GM21576 (cell line): ENCODE data around the gene PRSS16.
"Not testable (repeated sequence)": the region's sequence is repeated elsewhere in the genome, so short reads cannot be mapped to it uniquely, and the experiment has no call there.

Experiments used
- ATAC-seq: cut with Tn5 transposase; IDR thresholded peaks from one replicate; pipeline ENCODE4 v1.9.1; 2021; ENCODE audit warnings: mild to moderate bottlenecking, moderate library complexity; ENCODE audit not compliant: unreplicated experiment

Gene PRSS16

GRCh38 chr6:27247133-27247836, at the start of gene PRSS16:
PRSS16 (plus strand) TSS chr6:27247701; CDS start chr6:27247738, 37 bp downstream.
- no peak for ATAC-seq

DNA sequence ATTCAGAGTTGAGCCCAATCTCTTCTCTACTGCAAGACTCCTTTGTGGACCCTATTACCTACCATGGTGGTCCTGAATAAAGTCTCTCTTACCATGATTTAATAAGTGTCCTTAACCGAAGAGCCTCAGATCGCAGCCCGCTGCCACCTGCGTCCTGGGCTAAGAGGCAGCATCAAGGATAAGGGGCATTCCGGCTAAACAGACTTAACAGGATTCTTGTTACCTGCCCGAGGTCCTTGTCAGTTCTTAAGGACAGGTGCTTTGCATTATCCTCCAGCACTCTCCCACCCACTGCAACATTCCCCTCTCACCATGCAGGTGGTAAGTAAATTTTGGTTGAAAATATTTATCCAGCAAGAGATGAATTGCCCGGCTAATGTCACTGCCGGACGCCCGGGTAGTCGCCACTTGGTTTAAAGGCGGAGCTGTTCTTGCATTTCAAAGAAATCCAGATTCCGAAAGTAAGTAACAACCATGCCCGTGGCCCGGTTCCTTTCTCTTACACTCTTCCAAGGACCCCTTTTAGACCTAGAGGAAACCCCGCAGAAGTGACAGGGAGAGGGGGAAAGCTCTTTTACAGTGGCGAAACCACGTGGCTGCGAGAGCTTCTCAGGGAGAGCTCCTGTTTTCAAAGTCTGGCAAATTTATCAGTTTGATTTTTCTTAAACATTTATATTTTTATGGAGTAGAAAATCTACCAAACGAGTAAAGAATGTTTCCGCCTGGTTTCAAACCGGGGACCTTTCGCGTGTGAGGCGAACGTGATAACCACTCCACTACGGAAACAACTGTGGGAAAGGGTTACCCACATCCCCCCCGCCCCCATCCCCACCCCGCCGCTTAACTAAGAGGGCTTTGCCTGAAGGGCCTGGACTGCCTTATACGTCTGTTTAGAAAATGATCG, 41.9 kb upstream of the PRSS16 start:
- no peak for ATAC-seq

DNA sequence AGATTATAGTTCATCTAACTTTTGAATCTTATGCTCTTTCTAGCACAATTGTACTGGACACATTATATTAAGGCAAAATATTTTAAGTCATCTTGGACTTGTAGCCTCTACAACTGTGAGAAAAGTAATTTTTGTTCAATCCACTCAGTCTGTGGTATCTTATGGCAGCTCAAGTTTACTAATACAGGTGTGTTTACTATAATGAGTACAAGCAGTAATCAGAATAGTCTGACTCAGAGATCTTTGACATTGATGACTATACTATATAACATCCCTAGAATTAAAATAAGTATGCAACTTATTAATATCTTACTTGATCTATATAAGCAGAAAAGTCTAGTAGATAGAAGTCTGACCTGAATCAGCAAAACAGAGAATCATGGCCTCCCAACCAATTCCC, 40.7 kb upstream of the PRSS16 start:
- ATAC-seq, result no peak

GRCh38 chr6:27208042-27208441, 39.5 kb upstream of the PRSS16 start:
- ATAC-seq, result no peak

- ATAC-seq, result no peak
Observed at GRCh38 chr6:27209196-27209595, 38.3 kb upstream of the PRSS16 start.

DNA sequence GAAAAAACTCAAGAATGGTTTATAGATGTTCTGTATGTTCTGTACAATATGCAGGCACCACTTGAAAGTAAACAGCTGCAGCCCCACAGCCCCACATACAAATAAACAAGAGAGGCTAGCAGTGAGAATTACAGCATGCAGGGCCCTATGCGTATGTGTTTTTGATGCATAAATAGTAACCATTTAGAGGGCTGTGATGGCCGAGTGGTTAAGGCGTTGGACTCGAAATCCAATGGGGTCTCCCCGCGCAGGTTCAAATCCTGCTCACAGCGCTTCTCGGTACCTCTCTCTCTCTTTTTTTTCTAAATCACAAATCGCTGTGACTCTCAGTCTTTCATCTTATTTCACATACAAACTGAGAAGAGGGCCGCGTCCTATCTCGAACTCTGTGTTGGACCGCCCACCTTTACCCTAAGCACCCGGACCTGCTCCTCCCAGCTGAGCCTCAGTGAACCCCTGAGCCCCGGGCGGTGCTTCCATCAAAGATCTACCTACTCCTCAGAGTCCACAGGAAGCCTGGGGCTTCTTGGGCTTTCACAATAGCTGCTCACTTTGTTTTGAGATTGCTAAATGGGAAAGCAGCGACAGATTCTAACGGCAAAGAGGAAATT, 37.7 kb upstream of the PRSS16 start:
- ATAC-seq, result no peak

- ATAC-seq, result not testable (repeated sequence)
Observed at GRCh38 chr6:27213091-27213517, 34.4 kb upstream of the PRSS16 start.

- ATAC-seq, result no peak
Observed at GRCh38 chr6:27213544-27214125, 33.9 kb upstream of the PRSS16 start.

DNA sequence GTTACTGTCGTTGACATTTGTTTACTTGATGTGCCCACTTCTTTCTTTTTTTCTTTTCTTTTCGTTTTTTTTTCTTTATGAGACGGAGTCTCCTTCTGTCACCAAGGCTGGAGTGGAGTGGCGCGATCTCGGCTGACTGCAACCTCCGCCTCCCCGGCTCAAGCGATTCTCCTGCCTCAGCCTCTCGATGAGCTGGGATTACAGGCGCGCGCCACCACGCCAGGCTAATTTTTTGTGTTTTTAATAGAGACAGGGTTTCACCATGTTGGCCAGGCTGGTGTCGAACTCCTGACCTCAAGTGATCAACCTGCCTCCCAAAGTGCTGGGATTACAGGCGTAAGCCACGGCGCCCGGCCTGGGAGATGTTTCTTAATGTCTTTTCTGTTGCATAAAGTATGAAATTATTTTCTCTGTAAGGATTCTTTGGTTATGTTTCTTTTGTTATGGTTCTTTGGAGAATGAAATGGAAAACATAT, 33.3 kb upstream of the PRSS16 start:
- ATAC-seq, result no peak

DNA sequence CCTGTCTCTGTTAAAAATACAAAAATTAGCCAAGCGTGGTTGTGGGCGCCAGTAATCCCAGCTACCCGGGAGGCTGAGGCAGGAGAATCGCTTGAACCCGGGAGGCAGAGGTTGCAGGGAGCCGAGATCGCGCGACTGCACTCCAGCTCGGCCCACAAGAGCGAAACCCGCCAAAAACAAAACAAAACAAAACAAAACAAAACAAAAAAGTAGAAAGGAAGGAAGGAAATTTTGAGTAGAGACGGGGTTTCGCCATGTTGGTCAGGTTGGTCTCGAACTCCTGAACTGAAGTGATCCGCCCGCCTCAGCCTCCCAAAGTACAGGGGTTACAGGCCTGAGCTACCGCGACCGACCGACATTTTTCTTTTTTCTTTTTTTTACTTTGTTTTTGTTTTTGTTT, 30.6 kb upstream of the PRSS16 start:
- no peak for ATAC-seq

GRCh38 chr6:27222971-27223370, 24.5 kb upstream of the PRSS16 start:
- ATAC-seq, result not testable (repeated sequence)

- no peak for ATAC-seq
Observed at GRCh38 chr6:27224729-27225128, 22.8 kb upstream of the PRSS16 start.

GRCh38 chr6:27228963-27229477, 18.5 kb upstream of the PRSS16 start:
- no peak for ATAC-seq

DNA sequence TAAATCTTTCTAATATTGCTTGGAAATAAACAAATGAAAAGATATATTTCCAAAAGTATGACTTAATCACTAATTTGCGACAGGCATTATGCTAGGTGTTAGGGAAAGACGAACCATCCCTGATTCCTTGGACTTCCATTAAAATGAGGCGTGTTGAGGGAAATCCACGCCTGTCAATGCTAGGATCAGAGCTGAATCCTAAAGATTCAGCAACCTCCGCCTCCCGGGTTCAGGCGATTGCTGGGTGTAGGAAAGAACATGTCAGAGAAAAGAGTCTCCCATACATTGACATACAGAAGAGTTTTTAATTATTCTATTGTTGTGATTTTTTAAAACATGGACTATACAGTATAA, 16.8 kb upstream of the PRSS16 start:
- ATAC-seq, result no peak

GRCh38 chr6:27234576-27234975, 12.9 kb upstream of the PRSS16 start:
- ATAC-seq, result no peak

DNA sequence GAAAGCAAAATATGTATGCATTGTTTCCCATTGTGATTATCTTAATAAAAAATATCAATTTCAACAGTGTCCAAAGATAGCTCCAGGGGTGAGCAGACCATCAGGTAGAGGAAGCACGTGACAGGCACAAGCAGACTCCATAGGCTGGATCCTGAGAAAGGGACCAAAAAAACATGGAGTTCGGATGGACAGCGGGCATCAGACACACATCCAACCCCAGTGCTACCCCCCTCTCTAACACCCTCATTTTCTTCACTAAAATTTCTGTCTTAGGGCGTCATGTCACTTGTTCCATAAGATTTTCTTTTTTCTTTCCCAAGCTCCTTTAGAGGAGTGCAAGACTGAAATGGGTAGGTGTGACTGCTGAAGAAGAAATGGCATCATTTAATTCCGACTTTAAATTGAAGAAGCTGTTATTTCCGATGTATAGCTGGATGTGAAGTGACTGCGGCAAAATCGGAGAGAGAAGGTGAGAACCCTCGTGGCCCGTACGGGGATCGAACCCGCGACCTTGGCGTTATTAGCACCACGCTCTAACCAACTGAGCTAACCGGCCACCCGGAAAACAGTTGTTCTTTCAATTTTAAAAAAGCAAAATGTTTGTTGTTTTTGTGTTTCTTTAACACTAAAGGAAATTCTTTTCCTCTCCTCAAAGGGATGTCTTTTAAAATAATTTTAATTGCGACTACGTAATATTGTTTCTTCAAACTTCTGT, 10.3 kb upstream of the PRSS16 start:
- ATAC-seq, result no peak

- no peak for ATAC-seq
Observed at GRCh38 chr6:27238010-27238983, 9.2 kb upstream of the PRSS16 start.

DNA sequence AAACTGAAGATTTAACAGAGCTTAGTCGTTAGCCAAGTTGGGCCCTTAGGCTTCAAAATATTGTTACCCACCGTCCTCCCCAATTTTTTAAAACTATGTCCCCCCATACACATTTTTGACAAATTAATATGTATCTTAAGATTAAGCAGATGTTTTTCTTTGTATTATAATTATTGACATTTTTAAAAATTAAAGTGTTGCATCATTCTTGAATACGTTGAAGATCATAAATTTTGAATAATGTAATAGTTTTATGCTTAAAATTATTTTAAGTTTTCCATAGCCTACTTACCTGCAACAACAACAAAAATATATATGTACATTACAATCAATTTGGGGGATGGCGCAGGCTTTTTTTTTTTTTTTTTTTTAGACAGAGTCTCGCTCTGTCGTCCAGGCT, 8.2 kb upstream of the PRSS16 start:
- ATAC-seq, result no peak

- ATAC-seq, result no peak
Observed at GRCh38 chr6:27241443-27241842, 6.1 kb upstream of the PRSS16 start.
